HL-60 (cell line): Measurements from ENCODE around the gene BICDL2.

ENCODE experiments used
- CTCF ChIP-seq: IDR thresholded peaks from one replicate; pipeline ENCODE4 v1.5.1; 2011; ENCODE audit warnings: low read length, control low read depth, inconsistent platforms; ENCODE audit not compliant: insufficient read depth
- GABPA ChIP-seq: IDR thresholded peaks from 2 replicates; pipeline ENCODE4 v1.6.1; 2012; ENCODE audit warnings: low read depth
- POLR2AphosphoS5 ChIP-seq: IDR thresholded peaks from 2 replicates; pipeline ENCODE4 v1.6.1; 2012; ENCODE audit warnings: low read depth
- REST ChIP-seq: IDR thresholded peaks from 2 replicates; pipeline ENCODE4 v1.6.1; 2012; ENCODE audit warnings: low read depth; ENCODE audit not compliant: insufficient replicate concordance
- SPI1 ChIP-seq: IDR thresholded peaks from 2 replicates; pipeline ENCODE4 v1.6.1; 2012; ENCODE audit warnings: low read depth, mild to moderate bottlenecking, borderline replicate concordance

DNA sequence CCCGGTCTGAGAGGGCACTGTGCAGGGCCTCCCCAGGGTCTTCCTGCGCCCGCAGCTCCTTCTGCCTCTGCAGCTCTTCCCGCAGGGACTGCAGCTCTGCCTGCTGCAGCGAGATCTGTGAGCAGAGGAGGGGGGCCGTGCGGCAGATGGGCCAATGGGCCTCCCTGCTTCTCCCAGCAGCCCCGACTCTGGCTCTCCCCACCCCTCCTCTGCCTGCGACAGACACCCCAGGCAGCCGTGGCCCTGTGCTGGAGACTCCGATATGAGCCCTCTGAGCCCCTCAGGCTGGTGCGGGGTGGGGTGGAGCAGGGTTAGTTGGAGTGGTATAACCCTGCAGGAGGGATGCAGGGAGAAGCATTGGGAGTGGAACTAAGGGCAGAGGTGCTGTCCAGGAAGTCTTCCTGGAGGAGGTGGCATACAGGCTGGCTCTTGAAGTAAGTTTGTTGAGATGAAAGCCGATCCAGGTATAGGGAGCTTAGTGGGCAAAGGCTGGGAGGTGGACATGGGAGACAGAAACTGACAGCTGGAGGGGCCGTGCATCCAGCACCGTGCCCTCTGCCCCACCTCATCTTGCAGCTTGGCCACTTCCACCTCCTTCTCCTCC, 7.9 kb downstream of the BICDL2 start:
- no peak for TF ChIP-seq CTCF
- no peak for TF ChIP-seq POLR2AphosphoS5
- no peak for TF ChIP-seq SPI1
- no peak for TF ChIP-seq GABPA
- TF ChIP-seq REST = no peak
